Stomach (tissue), 9 donors: Measurements from ENCODE around the gene GCA. TPM values are rescaled to one million over a fixed set of nuclear protein-coding genes. Genes with fewer than 3 reads are reported as not detected.

Source experiments
- DNase-seq, 2 donors: peaks; one replicate each; pipeline versions ENCODE4 v3.0.0 to v3.0.0-alpha.2; 2013 to 2019
- H3K27ac ChIP-seq, 5 donors: fragments of 200-600 bp in 4 of 5; sonication (generic) in 4 of 5; one replicate each; pipeline ENCODE4 v1.5.1; 2013 to 2019; ENCODE audit warnings: mild to moderate bottlenecking in 1 of 5, moderate library complexity in 1 of 5
- H3K27me3 ChIP-seq, 3 donors: fragments of 200-600 bp; sonication (generic); one replicate each; pipeline ENCODE4 v1.5.1; 2017 to 2019; ENCODE audit warnings: mixed run types in 1 of 3
- H3K36me3 ChIP-seq, 4 donors: fragments of 200-600 bp; sonication (generic); 1 replicate in 3 of 4; 2 replicates in 1 of 4; pipeline ENCODE4 v1.5.1; 2016 to 2019
- H3K4me1 ChIP-seq, 4 donors: fragments of 200-600 bp; sonication (generic); one replicate each; pipeline ENCODE4 v1.5.1; 2016 to 2019
- H3K4me3 ChIP-seq, 4 donors: fragments of 200-600 bp; sonication (generic) in 3 of 4; one replicate each; pipeline ENCODE4 v1.5.1; 2016 to 2019; ENCODE audit warnings: mild to moderate bottlenecking in 1 of 4
- H3K9me3 ChIP-seq, 4 donors: fragments of 200-600 bp; sonication (generic); one replicate each; pipeline ENCODE4 v1.5.1; 2016 to 2019
- EP300 ChIP-seq: sonication (generic); formaldehyde crosslinking; IDR thresholded peaks from one replicate; pipeline ENCODE4 v1.6.1; 2017; ENCODE audit warnings: antibody characterized with exemption
- POLR2A ChIP-seq, 4 donors: fragments of 450-650 bp; IDR thresholded peaks; one replicate each; pipeline ENCODE4 v1.6.1; 2016; ENCODE audit warnings: antibody characterized with exemption in 4 of 4, control low read depth in 2 of 4, mild to moderate bottlenecking in 1 of 4, moderate library complexity in 1 of 4
- POLR2AphosphoS5 ChIP-seq, 3 donors: sonication (generic); formaldehyde crosslinking; IDR thresholded peaks; one replicate each; pipeline ENCODE4 v1.6.1; 2016; ENCODE audit warnings: antibody characterized with exemption in 3 of 3
- WGBS, 5 donors: extraction: QIAGEN DNeasy Blood & Tissue Kit in 3 of 5; methylation state at CpG; one replicate each; pipeline versions ENCODE4 v1.1.5 to v1.1.7; 2013 to 2018; 5-methylcytosine and 5-hydroxymethylcytosine counted together
- intact Hi-C: fragments of 100-400 bp; cut with DNase I; formaldehyde crosslinking; loops from one replicate; pipeline ENCODE4 v1.15.1; 2023; ENCODE audit warnings: low total_unique reads
- polyA plus RNA-seq, 3 donors: library from polyadenylated mRNA; stranded (reverse); fragments of 200-250 nt; gene quantifications; one replicate each; pipeline ENCODE4 v1.2.3, GENCODE V29; 2013
- total RNA-seq, 5 donors: library from RNA; depleted of rRNA; stranded (reverse); fragments of >200 nt; gene quantifications; one replicate each; pipeline versions ENCODE4 v1.1.0 to v1.2.3, GENCODE V29; 2014 to 2016
- TF ChIP-seq, protein P1 (sequence below), 7 experiments: fragments of 450-650 bp in 4 of 7; fragments of 200-600 bp in 3 of 7; sonication (generic) in 3 of 7; IDR thresholded peaks; one replicate each; pipeline ENCODE4 v1.5.1; 2016 to 2019; ENCODE audit warnings: antibody characterized with exemption in 7 of 7, control low read depth in 2 of 7, mild to moderate bottlenecking in 1 of 7
- donor health status: healthy with polysubstance abuse.
- donor health status: Bipolar disorder and iron deficiency.
- donor health status: healthy.

Gene GCA
- total and polyA plus RNA-seq, 8 donors: 10.1 to 239 (median 24.8) TPM

DNA sequence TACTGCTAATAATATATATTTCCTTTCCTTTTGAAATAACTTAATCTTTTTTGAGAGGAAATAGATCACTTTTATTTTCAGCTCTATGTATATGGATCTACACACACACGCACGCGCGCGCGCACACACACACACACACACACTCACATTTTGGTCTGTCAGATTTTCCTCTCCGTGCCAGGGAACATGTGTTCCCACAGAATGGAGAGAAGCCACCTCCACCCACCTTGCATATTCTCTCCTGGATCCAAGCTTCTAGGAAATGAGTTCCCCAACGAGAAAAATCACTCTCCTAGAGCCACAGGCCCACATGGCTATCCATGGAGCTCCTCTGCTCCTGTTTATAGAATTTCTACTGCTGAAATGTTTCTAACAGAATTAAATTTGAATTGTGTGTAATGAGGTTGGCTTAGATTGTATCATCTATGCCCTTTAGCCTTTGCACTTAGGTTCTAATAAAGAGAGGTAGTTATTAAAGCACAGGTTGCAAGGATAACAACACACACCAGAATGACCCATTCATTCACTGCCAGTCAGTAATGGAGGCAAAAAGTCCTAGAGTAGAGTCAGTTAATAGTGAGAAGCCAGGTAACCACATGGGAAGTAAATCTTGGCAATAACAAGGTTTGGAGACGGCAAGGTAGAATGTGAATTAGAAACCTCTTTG, 45.1 kb upstream of the GCA start:
- H3K4me1 ChIP-seq: peaks cover 0 to 18% (median 8%) of the 10 kb centered on the region in 4 donors
- intact Hi-C loops: loop anchor here (5.0 kb wide), 1 partner anchor 77 kb away; no protein-coding TSS in a partner anchor
- peaks cover 0 to 20% (median 9%) of the 10 kb centered on the region in 4 donors for H3K36me3 ChIP-seq
- H3K4me3 ChIP-seq: no peak overlapping the region
- H3K9me3 ChIP-seq: no peaks in the 10 kb centered on the region
- no peaks in the 10 kb centered on the region for H3K27me3 ChIP-seq
- TF ChIP-seq, protein P1, sequence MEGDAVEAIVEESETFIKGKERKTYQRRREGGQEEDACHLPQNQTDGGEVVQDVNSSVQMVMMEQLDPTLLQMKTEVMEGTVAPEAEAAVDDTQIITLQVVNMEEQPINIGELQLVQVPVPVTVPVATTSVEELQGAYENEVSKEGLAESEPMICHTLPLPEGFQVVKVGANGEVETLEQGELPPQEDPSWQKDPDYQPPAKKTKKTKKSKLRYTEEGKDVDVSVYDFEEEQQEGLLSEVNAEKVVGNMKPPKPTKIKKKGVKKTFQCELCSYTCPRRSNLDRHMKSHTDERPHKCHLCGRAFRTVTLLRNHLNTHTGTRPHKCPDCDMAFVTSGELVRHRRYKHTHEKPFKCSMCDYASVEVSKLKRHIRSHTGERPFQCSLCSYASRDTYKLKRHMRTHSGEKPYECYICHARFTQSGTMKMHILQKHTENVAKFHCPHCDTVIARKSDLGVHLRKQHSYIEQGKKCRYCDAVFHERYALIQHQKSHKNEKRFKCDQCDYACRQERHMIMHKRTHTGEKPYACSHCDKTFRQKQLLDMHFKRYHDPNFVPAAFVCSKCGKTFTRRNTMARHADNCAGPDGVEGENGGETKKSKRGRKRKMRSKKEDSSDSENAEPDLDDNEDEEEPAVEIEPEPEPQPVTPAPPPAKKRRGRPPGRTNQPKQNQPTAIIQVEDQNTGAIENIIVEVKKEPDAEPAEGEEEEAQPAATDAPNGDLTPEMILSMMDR (IDR thresholded peaks at IDR 0.05): no peak
- TF ChIP-seq POLR2AphosphoS5 (IDR thresholded peaks at IDR 0.05): no peak
- no peak for TF ChIP-seq EP300
- TF ChIP-seq POLR2A (IDR thresholded peaks at IDR 0.05): no peak
- DNase-seq: no peak
- 83 to 95% (median 92%) methylated on average over 9 of the region's 9 CpGs for WGBS, 5 donors
- no peak overlapping the region for H3K27ac ChIP-seq

DNA sequence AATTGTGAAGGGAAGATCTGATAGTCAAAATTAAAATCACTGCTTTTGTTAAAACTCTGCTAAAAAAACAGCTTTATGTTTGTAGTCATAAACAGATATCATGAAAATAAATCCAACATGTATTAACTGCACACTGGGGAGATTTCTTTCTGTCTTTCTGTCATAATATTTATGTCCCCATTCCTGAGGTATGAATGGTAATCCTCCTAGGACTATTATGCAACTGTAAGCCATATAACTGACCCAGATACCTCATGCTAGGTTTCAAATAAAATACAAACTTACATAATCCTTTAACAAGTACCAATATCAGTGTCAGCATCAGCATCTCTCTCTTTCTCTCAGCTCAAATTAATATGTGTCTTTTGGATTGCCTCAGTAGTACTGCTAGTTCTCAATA, 43.7 kb upstream of the GCA start:
- Histone ChIP-seq H3K27me3 (no peaks in the 10 kb centered on the region), H3K9me3 (no peaks in the 10 kb centered on the region), H3K4me1 (peaks cover 0 to 13% (median 6%) of the 10 kb centered on the region in 4 donors), H3K36me3 (peaks cover 0 to 25% (median 12%) of the 10 kb centered on the region in 4 donors), H3K27ac (no peak overlapping the region), H3K4me3 (no peak overlapping the region)
- intact Hi-C loops: no loop called here
- DNase-seq: no peak
- TF ChIP-seq POLR2AphosphoS5 (IDR thresholded peaks at IDR 0.05): no peak

DNA sequence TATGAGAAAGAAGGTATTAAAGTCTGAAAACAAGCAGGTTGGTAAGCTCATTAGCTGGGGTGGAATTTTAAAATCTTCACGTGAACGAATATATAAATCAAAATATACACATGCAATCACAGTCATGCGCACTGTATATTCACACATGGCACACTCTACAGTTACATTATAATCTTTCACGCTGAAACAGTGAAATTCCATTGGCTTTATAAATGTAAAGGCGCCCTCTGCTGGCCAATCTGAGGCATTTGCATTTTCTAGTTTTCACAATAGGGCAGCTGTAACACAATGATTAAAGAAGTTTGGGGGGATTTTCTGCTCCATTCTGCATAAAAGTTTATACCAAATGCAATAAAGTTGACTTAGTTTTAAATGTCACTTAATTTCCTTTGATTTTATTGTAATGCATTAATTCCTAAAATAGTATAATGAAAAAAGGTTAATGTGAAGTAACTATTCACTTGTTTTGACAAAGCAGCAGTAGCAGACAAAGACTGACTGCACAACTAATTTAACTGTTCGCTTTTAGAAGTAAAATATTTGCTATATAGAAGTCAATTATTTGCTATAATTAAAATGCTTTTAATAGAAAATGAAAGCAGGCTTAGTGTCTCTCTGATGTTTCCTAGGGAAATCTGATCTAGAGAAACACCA, 42.7 kb upstream of the GCA start:
- Histone ChIP-seq H3K4me3 (no peak overlapping the region), H3K9me3 (no peaks in the 10 kb centered on the region), H3K27ac (no peak overlapping the region), H3K36me3 (peaks cover 0 to 35% (median 17%) of the 10 kb centered on the region in 4 donors), H3K27me3 (no peaks in the 10 kb centered on the region), H3K4me1 (peaks cover 0 to 11% (median 5%) of the 10 kb centered on the region in 4 donors)
- intact Hi-C loops: no loop called here
- TF ChIP-seq EP300: no peak
- TF ChIP-seq, protein P1 (IDR thresholded peaks at IDR 0.05): peak in 5 of 7 experiments; percentile 35 to 93 (median 78)
- 7 to 11% (median 9%) methylated on average over 6 of the region's 6 CpGs for WGBS, 5 donors
- peak; percentile 59 to 84 for DNase-seq

DNA sequence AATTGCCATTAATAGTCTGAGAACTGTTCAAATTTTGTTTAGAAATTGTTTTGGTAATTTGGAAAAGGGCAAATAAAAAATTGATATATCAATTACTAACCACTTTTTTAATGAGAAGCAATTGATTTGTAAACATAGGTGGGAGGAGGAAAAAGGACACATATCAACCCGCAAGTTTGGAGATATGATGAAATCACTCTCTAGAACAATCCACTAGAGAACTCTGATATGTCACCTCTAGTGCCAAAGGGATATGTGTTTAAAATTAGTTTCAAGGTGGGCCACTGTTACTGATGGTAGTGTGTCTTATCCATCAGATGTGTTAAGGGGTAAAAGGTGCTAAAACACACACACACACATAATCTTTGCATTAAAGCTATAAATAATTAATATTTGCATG, 42.1 kb upstream of the GCA start:
- peaks cover 0 to 41% (median 17%) of the 10 kb centered on the region in 4 donors for H3K36me3 ChIP-seq
- H3K4me1 ChIP-seq: peaks cover 0 to 11% (median 4%) of the 10 kb centered on the region in 4 donors
- no peak for TF ChIP-seq POLR2A (IDR thresholded peaks at IDR 0.05)
- TF ChIP-seq, protein P1 (IDR thresholded peaks at IDR 0.05): no peak
- TF ChIP-seq POLR2AphosphoS5 (IDR thresholded peaks at IDR 0.05): no peak
- no peak for TF ChIP-seq EP300
- WGBS, 5 donors: 43 to 80% (median 44%) methylated on average over 1 of the region's 1 CpG
- H3K27ac ChIP-seq: no peak overlapping the region
- H3K4me3 ChIP-seq: no peak overlapping the region
- no peaks in the 10 kb centered on the region for H3K27me3 ChIP-seq
- DNase-seq: no peak
- intact Hi-C loops: no loop called here
- H3K9me3 ChIP-seq: no peaks in the 10 kb centered on the region

DNA sequence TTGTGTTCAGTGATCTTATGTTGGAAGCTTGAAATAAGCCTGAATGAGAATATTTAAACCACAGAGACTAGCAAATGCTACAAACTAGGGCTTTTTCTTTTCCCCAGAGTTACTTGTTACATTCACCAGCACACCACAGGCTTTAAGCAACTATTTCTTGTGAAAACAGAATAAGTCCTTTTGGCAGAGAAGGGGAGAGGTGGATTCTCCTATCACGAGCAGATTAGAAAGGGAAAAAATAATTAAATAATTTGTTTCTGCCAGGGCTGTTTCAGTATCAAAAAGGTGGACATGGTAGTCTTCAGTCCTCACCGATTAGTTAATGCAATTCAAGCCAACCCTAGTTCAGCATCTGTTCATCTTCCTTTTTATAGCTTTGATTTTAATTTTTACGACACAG, 38.0 kb upstream of the GCA start:
- Histone ChIP-seq H3K27me3 (no peaks in the 10 kb centered on the region), H3K9me3 (no peaks in the 10 kb centered on the region), H3K27ac (no peak overlapping the region), H3K4me1 (peaks cover 0 to 3% (median 1%) of the 10 kb centered on the region in 4 donors), H3K36me3 (peaks cover 0 to 43% (median 24%) of the 10 kb centered on the region in 4 donors), H3K4me3 (no peak overlapping the region)
- no peak for DNase-seq
- intact Hi-C loops: no loop called here
- TF ChIP-seq EP300 (no peak), POLR2AphosphoS5 (IDR thresholded peaks at IDR 0.05) (no peak), POLR2A (IDR thresholded peaks at IDR 0.05) (no peak)
- TF ChIP-seq, protein P1 (IDR thresholded peaks at IDR 0.05): no peak
- WGBS, 5 donors: 72 to 89% (median 77%) methylated on average over 3 of the region's 3 CpGs
